Measurements from ENCODE around the gene ZDHHC5.

DNA sequence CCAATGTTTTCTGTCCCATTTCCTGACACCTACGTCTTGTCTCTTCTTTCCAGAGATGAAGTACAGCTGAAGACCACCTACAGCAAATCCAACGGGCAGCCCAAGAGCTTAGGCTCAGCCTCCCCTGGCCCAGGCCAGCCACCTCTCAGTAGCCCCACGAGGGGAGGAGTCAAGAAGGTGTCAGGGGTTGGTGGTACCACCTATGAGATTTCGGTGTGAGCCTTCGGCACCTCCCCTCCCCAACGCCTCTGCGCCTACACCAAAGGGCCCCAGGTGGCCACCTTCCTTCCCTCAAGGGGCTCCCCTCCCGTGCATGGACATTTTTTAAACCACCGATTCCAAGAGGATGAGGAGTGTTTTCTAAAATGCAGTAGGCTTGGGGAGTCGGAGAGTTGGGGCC lies 31.9 kb downstream of the ZDHHC5 start:
- TF ChIP-seq, protein P1, sequence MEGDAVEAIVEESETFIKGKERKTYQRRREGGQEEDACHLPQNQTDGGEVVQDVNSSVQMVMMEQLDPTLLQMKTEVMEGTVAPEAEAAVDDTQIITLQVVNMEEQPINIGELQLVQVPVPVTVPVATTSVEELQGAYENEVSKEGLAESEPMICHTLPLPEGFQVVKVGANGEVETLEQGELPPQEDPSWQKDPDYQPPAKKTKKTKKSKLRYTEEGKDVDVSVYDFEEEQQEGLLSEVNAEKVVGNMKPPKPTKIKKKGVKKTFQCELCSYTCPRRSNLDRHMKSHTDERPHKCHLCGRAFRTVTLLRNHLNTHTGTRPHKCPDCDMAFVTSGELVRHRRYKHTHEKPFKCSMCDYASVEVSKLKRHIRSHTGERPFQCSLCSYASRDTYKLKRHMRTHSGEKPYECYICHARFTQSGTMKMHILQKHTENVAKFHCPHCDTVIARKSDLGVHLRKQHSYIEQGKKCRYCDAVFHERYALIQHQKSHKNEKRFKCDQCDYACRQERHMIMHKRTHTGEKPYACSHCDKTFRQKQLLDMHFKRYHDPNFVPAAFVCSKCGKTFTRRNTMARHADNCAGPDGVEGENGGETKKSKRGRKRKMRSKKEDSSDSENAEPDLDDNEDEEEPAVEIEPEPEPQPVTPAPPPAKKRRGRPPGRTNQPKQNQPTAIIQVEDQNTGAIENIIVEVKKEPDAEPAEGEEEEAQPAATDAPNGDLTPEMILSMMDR (IDR thresholded peaks at IDR 0.05; ENCODE audit: low read length) = no peak
- TF ChIP-seq EZH2 (optimal IDR thresholded peaks at IDR 0.05; ENCODE audit: low read depth, low read length) (no peak), EZH2phosphoT487 (IDR thresholded peaks at IDR 0.05; ENCODE audit: low read length) (no peak)

Data from MM.1S (cell line).